NCI-H446 treated with DMSO at 0.1 percent for 48 hours (cell line): Measurements from ENCODE around the gene BCLAF1.
A peak's percentile ranks its signal among the peaks of the same experiment; 100 is the strongest.
"Not testable (repeated sequence)": the region's sequence is repeated elsewhere in the genome, so short reads cannot be mapped to it uniquely, and the experiment has no call there.

Experiments
- DNase-seq: peaks from one replicate; lab custom pipeline; 2025; lab: John Stamatoyannopoulos, UW

Gene BCLAF1

DNA sequence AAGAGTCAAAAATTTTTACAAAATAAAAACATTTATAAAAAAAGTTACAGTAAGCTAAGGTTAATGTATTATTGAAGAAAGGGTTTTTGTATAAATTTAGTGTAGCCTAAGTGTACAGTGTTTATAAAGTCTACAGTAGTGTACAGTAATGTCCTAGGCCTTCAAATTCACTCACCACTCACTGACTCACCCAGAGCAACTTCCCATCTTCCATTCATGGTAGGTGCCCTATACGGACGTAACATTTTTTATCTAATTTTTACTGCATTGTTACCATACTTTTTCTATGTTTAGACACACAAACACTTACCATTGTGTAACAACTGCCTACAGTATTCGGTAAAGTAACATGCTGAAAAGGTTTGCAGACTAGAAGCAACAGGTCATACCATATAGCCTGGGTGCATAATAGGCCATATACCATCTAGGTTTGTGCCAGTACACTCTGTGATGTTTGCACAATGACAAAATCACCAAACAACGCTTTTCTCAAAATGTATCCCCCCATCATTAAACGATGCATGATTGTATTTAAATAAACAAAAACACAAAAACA lies 45.5 kb downstream of the BCLAF1 start:
- no peak for DNase-seq

DNA sequence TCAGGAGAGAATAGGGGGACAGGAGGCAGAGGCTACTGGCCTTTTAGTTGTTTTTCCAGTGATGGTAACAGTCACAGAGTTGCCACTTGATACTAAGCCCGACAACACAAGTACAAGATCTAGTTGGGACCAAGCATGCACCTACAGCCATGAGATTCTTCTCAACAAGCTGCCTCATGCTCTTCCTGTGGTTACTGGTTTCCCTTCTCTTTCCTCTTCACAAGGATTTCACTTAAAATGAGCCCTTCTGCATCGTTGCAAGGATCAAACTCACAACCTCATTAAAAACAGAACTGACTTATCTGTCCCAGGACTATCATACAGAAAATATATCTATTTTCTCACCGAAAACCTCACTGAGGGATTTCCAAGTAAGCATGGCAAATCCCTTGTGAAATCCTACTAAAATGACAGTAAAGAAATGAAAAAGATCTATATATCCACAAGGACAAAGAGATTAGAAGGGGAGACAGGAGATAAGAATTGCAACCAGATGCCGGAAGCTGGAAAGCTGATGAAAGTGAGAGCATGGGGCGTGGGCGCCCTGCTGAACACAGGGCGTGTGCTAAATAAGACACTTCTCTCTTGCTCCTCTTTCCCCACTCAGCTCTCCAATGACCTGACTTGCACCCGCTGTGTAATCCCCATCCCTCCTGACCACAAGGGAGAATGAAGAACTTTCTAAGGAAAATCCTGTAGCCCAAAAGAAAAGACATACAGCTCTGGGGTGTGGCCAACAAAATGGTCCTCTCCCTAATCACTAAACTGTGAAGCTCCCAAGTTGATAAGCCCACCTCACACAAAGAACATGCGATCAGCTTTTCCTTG lies 53.0 kb downstream of the BCLAF1 start:
- DNase-seq: no peak

DNA sequence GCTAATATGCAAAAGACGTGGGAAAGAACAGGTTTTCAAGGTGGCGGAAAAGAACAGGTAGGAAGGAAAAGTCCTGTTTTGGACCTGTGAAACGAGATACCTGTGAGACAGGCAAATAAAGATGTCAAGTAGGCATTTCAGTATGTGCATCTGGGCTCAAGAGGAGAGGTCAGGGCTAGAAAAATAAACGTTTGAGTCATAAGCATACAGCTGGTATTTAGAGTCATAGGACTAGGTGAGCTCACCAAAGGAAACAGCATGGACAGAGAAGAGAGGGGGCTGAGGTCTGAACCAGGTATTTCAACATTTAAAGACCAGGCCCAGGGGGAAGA lies 54.4 kb downstream of the BCLAF1 start:
- DNase-seq: no peak

DNA sequence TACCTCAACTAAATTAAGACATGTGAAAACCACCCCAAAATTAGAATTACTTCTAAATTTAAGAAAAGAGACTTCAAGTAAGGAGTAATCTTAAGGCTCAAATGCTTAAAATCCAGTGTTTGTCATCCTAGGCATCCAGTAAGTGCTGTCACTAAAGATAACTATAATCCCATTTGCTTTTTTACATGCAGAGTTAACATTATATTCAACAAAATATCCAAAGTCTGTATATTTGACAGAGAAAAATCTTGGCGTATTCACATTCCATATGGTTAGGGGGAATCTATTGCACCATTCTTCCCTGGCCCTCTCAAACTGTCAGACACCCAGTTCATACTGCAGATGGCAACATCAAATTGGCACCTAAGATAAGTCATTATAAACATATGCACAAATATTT lies 56.9 kb downstream of the BCLAF1 start:
- no peak for DNase-seq

DNA sequence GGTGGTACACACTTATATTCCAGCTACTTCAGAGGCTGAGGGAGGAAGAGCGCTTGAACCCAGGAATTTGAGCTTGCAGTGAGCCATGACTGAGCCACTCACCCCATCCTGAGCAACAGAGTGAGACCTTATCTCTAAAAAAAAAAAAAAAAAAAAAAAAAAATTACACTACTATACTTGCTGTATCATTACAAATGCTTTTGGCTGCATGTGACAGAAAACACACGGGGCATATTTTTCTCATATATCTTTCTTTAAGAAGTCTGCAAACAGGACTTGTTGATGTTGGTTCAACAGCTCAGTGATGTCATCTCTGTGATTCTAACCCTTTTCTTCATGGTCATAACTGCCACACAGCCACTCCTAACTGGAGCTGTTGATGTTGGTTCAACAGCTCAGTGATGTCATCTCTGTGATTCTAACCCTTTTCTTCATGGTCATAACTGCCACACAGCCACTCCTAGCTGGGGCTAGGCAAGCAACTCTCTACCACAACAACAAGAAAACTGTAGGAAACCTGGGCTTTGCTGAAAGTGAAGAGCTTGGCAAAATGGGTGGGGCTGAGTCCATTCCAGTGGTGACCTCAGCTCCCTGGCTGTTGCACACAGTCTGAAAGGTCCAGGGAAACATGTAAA lies 59.3 kb downstream of the BCLAF1 start:
- DNase-seq: no peak

DNA sequence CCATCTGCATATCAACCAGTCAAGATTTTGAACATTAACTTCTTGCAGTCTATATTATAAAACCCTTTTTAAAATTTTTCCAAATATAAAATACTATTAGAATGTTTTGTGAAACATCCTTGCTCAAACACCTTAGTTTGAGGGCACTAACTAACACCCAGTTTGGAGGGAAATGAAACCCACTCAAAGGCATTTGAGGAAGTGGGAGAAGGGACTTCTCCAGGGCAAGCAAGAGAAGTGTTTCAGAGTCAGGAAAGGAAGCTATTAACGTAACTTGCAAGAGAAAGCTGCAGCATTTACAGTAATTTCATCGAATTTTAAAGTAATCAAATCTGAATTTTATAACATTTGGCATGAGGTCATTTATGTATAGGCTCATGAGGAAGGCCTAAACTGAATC lies 60.8 kb downstream of the BCLAF1 start:
- no peak for DNase-seq

DNA sequence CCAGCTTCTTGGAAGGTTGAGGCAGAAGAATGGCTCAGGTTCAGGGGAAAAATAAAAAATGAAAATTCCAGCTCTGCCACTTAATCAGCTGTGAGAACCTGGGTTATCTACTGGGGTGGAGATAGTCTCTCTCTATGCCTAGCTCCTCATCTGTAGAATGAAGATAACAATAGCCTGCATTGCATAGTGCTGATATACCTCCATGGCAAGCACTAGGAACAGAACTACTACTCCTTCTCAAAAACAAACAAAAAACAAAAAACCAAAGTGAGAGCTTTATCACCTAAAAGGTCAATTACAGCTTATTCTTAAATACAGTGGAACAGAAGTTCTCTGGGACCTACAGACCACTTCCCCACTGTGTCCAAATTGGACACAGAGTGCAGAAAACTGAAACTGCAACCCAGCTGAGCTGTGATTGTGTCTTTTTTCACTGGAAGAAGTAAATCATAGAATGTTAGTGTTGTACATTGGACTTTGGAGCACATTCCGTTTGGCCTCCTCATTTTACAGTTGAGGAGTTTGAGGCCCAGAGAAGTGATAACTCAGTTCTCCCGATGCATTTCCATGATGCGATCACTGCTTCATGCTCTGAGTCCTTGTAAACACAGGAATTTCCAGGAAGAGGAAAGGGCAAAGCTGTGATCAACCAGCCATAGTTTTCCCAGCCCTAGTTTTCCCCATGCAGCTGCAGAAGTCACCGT lies 62.8 kb downstream of the BCLAF1 start:
- no peak for DNase-seq

DNA sequence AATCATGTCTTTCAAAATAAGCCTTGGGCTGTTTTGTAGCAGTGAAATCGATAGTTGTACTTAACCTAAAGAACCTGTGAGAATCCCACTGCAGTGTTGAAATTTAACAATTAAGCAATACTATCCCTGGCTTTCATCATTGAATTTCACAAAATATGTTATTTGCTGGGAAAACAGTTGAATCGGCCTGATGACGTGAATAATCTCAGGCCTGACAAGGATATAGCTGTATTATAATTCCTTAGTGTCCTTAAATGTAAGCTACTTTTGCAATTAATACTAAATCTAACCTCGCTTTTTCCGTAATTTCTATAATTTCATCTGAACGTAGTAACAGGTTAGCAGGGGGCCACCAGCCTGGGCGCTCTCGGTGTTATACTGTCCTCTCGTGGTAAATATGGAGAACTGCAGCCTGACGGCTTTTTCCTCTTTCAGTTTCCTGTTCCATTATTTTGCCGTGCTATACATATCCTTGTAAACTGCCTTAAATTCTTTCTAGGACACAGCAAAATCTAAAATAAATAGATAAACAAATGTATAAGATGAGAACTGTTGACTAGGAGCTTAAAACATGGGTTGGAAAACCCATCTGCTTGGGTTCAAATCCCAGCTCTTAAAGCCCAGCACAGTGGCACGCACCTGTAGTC lies 63.5 kb downstream of the BCLAF1 start:
- peak; percentile 23 for DNase-seq

DNA sequence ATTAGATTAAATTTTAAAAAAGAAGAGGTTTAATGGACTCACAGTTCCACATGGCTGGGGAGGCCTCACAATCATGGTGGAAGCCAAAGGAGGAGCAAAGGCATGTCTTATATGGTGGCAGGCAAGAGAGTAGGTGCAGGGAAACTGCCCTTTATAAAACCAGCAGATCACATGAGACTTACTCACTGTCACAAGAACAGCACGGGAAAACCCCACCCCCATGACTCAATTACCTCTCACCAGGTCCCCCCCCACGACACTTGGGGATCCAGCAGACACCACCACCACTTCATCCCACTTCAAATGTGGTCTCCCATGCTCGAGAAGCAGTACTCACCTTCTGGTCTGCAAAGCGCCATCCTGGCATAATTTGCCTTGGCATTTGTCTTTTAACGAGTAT lies 64.2 kb downstream of the BCLAF1 start:
- DNase-seq: no peak

DNA sequence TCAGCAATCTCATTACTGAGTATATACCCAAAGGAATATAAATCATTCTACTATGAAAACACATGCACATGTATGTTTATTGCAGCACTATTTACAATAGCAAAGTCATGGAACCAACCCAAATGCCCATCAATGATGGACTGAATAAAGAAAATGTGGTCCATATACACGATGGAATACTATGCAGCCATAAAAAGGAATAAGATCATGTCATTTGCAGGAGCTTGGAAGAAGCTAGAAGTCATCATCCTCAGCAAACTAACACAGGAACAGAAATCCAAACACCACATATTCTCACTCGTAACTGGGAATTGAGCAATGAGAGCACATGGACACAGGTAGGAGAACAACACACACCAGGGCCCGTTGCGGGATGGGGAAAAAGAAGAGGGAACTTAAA lies 64.7 kb downstream of the BCLAF1 start:
- not testable (repeated sequence) for DNase-seq

DNA sequence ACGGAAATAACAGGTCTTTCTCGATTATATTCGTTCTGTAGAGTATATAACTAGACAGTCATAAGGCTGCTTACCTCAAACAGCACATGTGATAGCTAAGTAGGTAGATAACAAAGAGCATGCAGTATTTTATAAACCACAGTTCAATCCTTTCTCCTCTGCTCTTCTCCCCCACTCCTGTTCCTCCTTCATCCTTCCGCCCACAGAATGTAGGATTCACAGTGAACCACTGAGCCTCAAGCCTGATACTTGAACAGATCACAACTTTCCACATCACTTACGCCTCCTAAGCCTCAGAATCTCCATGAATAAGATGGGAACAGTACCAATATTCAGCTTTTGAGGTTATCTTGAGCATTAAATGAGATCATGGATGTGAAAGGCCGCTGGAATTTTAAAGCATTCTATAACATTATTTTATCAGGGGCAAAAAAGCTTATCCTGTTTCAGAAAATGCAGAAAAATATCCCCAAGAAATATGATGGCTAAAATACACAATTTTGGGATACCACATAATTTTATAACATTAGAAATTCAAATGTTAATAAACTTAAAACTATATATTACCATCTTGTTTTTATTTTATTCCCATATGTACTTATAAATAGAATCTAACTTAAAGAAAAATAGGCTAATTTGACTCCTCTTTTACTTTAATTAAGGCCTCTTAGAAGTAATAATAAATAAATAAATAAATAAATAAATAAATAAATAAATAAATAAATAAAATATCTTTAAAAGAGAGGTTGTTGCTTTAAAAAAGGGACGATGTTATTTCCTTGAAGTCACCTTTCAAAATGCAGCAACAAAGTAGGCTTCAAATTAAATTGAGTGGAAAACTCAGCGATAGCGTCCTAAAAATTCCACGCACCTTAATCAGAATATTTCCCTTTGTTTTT lies 72.9 kb downstream of the BCLAF1 start:
- no peak for DNase-seq

DNA sequence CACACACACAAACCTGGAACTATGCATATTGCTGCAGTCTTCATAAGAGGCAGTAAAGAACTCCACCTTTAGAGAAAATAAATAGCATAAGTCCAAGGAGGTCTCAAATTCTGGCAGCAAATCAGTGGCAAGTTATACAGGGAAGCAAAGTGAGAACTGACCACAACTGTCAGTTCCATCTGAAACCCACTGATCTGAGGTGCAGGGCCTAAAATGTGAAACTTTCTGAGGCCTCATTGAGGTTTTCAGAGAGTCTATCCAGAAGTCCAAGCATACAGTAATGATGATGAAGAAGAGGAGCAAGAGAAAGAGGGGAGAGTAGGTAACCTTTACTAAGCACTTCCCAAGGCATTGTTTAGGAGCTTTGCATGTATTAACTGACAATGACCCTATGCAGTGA lies 75.8 kb downstream of the BCLAF1 start:
- no peak for DNase-seq

DNA sequence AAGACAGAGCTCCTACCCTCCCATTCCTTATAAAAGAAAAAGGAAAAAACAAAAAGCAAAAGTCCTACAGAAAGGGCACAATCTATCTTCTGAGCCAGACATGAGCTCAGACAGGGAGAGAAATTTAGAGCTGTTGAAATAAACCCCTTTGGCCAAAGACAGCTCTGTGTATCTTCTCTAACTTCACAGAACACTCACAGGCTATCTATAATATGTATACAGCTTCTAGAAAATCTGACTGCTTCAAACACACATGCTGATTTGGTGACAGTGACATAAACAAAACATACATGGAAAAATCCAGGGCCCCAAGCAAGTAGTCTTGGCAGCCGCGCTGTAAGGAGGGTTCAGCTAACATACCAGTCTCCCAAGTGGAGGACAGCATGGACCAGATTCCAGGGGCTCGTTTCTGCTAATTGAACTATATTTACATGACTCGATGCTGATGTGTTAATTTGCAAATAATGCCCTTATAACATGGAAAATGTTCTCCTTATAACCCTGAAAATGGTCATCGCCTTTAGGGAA lies 76.6 kb downstream of the BCLAF1 start:
- no peak for DNase-seq

DNA sequence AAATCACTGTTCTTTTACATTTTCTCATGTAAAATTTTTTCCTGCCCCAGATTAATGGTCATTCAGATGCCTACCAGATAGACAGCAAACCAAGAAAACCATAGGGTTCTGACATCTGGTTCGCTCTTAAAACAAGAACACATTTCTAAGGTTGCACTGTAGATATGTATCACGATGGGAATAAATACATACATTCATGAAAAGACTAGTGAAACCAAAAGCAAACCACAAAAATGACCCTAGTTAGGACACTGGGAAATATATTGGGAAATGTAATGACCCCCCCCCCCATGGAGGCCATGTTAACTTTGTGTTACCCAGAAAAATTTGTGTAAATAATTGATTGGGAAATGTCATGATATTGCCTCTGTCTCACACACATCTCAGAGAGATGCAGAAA lies 77.0 kb downstream of the BCLAF1 start:
- no peak for DNase-seq

DNA sequence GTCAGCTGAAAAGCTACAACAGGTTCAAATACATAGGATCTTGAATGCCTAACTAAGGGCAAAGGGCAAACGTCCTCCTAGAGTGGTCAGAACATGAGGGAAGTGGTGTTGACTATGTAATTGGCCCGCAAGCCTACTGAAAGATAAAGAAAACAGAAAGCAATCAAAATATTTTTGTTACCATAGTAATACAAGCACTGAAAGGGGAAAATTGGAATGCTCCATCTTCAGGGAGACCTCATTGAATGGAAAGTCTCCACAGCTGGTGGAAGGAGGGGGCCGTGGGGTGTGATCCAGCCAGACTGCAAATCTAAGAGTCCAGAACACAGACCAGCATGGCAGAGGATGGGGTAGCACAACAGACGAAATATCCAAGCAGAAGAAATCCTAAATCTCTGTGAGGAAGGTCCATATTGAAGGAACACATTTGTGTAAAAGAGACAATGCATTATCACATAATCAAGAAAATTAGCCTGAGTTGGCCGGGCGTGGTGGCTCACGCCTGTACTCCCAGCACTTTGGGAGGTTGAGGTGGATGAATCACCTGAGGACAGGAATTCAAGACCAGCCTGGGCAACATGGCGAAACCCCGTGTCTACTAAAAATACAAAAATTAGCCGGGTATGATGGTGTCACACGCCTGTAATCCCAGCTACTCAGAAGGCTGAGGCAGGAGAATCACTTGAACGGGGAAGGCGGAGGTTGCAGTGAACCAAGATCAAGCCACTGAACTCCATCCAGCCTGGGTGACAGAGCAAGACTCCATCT lies 79.1 kb downstream of the BCLAF1 start:
- DNase-seq: no peak

DNA sequence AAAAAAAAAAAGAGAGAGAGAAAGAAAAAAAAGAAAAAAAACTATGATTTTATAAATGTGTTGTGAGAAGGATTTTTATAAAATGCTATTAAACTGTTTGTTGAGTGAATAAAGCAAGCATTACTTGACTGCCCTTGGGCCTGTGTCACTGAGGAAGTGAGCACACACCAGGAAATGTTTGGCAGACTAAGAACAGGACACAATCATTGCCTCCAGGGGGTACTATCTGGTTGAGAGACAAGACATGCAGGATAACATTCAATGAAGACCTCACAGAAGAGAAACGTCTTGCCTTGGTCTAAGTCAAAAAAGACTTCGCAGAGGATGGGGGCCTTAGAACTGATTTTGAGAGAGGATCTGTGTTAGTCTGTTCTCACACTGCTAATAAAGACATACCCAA lies 80.2 kb downstream of the BCLAF1 start:
- DNase-seq: no peak

DNA sequence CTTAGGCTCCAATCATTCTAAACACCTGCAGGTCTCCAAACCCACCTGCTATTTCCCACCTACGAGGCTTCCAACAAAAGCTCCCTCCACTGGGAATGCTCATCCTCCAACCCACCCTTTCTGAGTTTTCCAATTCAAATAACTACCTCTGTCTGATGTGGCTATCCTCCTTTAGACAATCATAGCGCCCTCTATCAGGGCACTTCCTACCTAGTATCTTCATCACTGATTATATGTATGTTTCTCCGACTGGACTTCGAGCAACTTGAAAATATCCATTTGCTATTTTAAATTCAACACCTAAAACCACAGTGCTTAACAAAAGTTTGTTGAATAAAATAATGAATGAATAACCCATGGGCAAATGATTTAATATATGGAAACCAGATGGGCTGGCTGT lies 80.9 kb downstream of the BCLAF1 start:
- no peak for DNase-seq
